Measurements from ENCODE around the gene SLC6A20.

The SLC6A20 gene

GRCh38 chr3:45774581-45775521 lies 21.5 kb downstream of the SLC6A20 start:
- TF ChIP-seq, protein P1, sequence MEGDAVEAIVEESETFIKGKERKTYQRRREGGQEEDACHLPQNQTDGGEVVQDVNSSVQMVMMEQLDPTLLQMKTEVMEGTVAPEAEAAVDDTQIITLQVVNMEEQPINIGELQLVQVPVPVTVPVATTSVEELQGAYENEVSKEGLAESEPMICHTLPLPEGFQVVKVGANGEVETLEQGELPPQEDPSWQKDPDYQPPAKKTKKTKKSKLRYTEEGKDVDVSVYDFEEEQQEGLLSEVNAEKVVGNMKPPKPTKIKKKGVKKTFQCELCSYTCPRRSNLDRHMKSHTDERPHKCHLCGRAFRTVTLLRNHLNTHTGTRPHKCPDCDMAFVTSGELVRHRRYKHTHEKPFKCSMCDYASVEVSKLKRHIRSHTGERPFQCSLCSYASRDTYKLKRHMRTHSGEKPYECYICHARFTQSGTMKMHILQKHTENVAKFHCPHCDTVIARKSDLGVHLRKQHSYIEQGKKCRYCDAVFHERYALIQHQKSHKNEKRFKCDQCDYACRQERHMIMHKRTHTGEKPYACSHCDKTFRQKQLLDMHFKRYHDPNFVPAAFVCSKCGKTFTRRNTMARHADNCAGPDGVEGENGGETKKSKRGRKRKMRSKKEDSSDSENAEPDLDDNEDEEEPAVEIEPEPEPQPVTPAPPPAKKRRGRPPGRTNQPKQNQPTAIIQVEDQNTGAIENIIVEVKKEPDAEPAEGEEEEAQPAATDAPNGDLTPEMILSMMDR (IDR thresholded peaks at IDR 0.05; ENCODE audit: low read depth, low read length), result no peak
- no peaks in the 10 kb centered on the region for H3K27me3 ChIP-seq

DNA sequence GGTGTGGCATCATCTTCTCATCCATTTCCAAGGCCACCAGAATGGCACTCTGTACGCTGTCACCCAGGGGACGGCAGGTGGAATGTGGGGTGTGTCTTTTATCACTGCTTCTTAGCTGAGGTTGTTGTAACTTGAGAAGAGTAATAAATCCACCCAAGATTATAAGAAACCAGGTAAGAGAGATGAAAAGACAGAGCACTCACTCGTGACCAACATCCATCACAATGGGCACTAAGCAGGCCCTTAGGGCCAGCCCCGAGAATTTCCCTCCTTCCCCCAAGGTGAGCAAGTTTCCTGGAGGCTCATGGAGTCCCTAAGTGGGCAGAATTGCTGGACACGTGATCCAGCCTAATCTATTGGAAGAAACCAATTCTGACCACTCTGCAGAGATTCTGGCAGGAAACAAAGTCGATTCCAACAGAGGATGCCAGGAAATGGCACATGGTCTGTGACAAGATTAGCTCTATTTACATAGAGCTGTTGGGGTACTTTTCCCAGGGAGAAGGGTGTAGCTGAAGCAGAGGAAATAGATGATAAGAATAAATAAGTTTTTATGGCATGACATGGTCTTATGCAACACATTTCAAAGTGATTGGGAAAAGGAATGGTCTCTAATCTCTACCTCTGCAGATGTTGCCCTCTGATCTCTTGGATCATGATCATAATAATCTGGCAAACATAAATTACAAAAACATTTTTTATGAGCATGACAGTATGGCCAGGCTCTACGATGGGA lies 22.5 kb downstream of the SLC6A20 start:
- H3K36me3 ChIP-seq, result no peaks in the 10 kb centered on the region
- TF ChIP-seq, protein P1 (IDR thresholded peaks at IDR 0.05; ENCODE audit: low read depth, low read length), result no peak
- DNase-seq, result no peak
- no peak overlapping the region for H3K4me3 ChIP-seq (ENCODE audit: low read depth, low read length)
- H3K9me3 ChIP-seq, result no peaks in the 10 kb centered on the region
- no peaks in the 10 kb centered on the region for H3K4me1 ChIP-seq
- H3K27me3 ChIP-seq, result no peaks in the 10 kb centered on the region

More at GRCh38 chr3:45774581-45775521, 21.5 kb downstream of the SLC6A20 start:
- Histone ChIP-seq H3K9me3 (no peaks in the 10 kb centered on the region), H3K36me3 (no peaks in the 10 kb centered on the region), H3K4me1 (no peaks in the 10 kb centered on the region), H3K4me3 (ENCODE audit: low read depth, low read length) (no peak overlapping the region)
- DNase-seq, result no peak

DNA sequence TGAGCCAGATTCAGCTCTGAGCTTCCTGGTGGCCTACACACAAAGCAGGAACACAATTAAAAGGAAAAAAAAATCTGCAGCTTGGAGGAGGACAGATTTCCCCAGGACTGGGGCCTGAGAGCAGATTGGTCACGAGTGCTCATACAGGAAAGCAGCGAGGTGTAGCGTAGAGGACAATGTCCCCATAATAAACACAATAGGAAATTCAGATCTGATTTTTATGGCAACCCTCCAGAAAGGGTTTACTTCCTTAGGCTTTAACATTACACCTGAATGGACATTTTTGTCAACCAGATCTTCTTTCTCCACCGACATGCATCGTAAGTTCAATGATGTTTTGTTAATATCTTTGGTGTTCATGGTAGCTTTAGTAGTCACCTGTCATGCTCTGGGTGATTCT lies 23.3 kb downstream of the SLC6A20 start:
- no peak for DNase-seq
- H3K4me3 ChIP-seq (ENCODE audit: low read depth, low read length), result no peak overlapping the region
- no peaks in the 10 kb centered on the region for H3K27me3 ChIP-seq
- H3K9me3 ChIP-seq, result no peaks in the 10 kb centered on the region
- no peaks in the 10 kb centered on the region for H3K4me1 ChIP-seq
- H3K36me3 ChIP-seq, result no peaks in the 10 kb centered on the region
- TF ChIP-seq, protein P1 (IDR thresholded peaks at IDR 0.05; ENCODE audit: low read depth, low read length), result no peak

DNA sequence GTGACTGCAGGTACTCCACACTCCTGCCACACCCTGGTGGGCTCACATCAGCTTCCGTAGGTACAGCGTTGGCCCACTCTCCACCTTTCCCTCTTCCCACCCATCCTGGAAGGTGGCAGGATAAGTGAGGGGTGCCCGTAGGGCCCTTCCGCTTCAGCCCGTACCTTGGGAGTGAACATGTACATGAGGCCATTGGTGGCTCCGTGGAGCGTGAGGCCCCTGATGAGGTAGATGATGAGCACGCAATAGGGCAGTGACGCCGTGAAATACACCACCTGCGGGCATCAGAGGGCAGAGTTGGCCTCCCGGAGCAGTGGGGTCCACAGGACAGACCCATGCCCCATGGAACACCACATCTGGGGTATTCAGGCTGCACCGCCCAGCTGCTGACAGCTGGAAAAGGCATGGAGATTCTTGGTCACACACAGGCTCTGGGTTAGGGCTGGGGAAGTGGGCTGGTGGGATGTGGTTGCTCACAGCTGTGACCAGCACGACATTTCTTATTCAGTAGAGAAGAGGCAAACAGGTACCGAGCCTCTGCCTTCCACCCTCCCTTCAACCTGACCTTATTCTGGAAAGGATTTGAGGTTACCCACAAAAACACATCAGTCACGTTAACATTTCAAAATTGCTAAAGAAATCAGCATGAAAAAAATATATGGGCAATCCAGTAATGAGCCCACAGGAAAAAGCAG lies 23.8 kb downstream of the SLC6A20 start:
- H3K27me3 ChIP-seq, result no peaks in the 10 kb centered on the region

GRCh38 chr3:45771831-45772230 lies 24.5 kb downstream of the SLC6A20 start:
- DNase-seq, result no peak
- no peaks in the 10 kb centered on the region for H3K4me1 ChIP-seq
- H3K27me3 ChIP-seq, result no peaks in the 10 kb centered on the region
- no peaks in the 10 kb centered on the region for H3K9me3 ChIP-seq
- H3K36me3 ChIP-seq, result no peaks in the 10 kb centered on the region
- TF ChIP-seq, protein P1 (IDR thresholded peaks at IDR 0.05; ENCODE audit: low read depth, low read length), result no peak
- no peak overlapping the region for H3K4me3 ChIP-seq (ENCODE audit: low read depth, low read length)

More for the DNA sequence above, 23.8 kb downstream of the SLC6A20 start:
- H3K4me3 ChIP-seq (ENCODE audit: low read depth, low read length), result no peak overlapping the region
- H3K4me1 ChIP-seq, result no peaks in the 10 kb centered on the region
- no peaks in the 10 kb centered on the region for H3K9me3 ChIP-seq
- no peaks in the 10 kb centered on the region for H3K36me3 ChIP-seq
- TF ChIP-seq, protein P1 (IDR thresholded peaks at IDR 0.05; ENCODE audit: low read depth, low read length), result no peak
- no peak for DNase-seq
